ENCODE measurements around the gene TRIP12. TPM values are rescaled to one million over a fixed set of nuclear protein-coding genes. Genes with fewer than 3 reads are reported as not detected.

The TRIP12 gene
- total RNA-seq, 4 donors from 2014 or later = 112 to 156 (median 129) TPM

GRCh38 chr2:229873123-229873581 lies 48.7 kb downstream of the TRIP12 start:
- 60 to 67% methylated on average over 1 of the region's 1 CpG for WGBS, 2 donors
- no peak overlapping the region for H3K4me3 ChIP-seq (ENCODE audit: low read depth, poor library complexity, severe bottlenecking)
- intact Hi-C loops (cut with DNase I; ENCODE audit: low total_unique reads) = no loop called here
- DNase-seq (ENCODE audit: low spot score in 2 of 2) = no peak
- TF ChIP-seq POLR2A (IDR thresholded peaks at IDR 0.05) = no peak
- TF ChIP-seq CTCF (IDR thresholded peaks at IDR 0.05) = no peak

GRCh38 chr2:229870903-229871656 lies 50.7 kb downstream of the TRIP12 start:
- DNase-seq (ENCODE audit: low spot score in 2 of 2) = no peak
- TF ChIP-seq POLR2A (IDR thresholded peaks at IDR 0.05) = no peak
- no peak for TF ChIP-seq CTCF (IDR thresholded peaks at IDR 0.05)
- WGBS, 2 donors = 82 to 84% methylated on average over 6 of the region's 6 CpGs
- H3K4me3 ChIP-seq (ENCODE audit: low read depth, poor library complexity, severe bottlenecking) = no peak overlapping the region
- intact Hi-C loops (cut with DNase I; ENCODE audit: low total_unique reads) = no loop called here

GRCh38 chr2:229869226-229869625 lies 52.6 kb downstream of the TRIP12 start:
- no peak for DNase-seq (ENCODE audit: low spot score in 2 of 2)
- intact Hi-C loops (cut with DNase I; ENCODE audit: low total_unique reads) = no loop called here
- 61 to 83% methylated on average over 3 of the region's 3 CpGs for WGBS, 2 donors
- no peak for TF ChIP-seq POLR2A (IDR thresholded peaks at IDR 0.05)
- TF ChIP-seq CTCF (IDR thresholded peaks at IDR 0.05) = no peak
- H3K4me3 ChIP-seq (ENCODE audit: low read depth, poor library complexity, severe bottlenecking) = no peak overlapping the region

- no peak for DNase-seq (ENCODE audit: low spot score in 2 of 2)
- TF ChIP-seq POLR2A (IDR thresholded peaks at IDR 0.05) (no peak), CTCF (IDR thresholded peaks at IDR 0.05) (no peak)
- 81 to 96% methylated on average over 2 of the region's 2 CpGs for WGBS, 2 donors
- intact Hi-C loops (cut with DNase I; ENCODE audit: low total_unique reads) = no loop called here
- no peak overlapping the region for H3K4me3 ChIP-seq (ENCODE audit: low read depth, poor library complexity, severe bottlenecking)
These were observed 53.0 kb downstream of the TRIP12 start for GRCh38 chr2:229868794-229869193.

- H3K4me3 ChIP-seq (ENCODE audit: low read depth, poor library complexity, severe bottlenecking) = no peak overlapping the region
- intact Hi-C loops (cut with DNase I; ENCODE audit: low total_unique reads) = no loop called here
- 92 to 100% methylated on average over 2 of the region's 2 CpGs for WGBS, 2 donors
- DNase-seq (ENCODE audit: low spot score in 2 of 2) = no peak
- TF ChIP-seq POLR2A (IDR thresholded peaks at IDR 0.05) = no peak
- no peak for TF ChIP-seq CTCF (IDR thresholded peaks at IDR 0.05)
These were observed 56.8 kb downstream of the TRIP12 start for GRCh38 chr2:229865033-229865432.

GRCh38 chr2:229861431-229861830 lies 60.4 kb downstream of the TRIP12 start:
- TF ChIP-seq POLR2A (IDR thresholded peaks at IDR 0.05) = no peak
- TF ChIP-seq CTCF (IDR thresholded peaks at IDR 0.05) = no peak
- no peak for DNase-seq (ENCODE audit: low spot score in 2 of 2)
- intact Hi-C loops (cut with DNase I; ENCODE audit: low total_unique reads) = no loop called here
- no peak overlapping the region for H3K4me3 ChIP-seq (ENCODE audit: low read depth, poor library complexity, severe bottlenecking)
